BE2C (cell line): ENCODE measurements around the gene C15orf62.

Source experiments
- DNase-seq: peaks from one replicate; pipeline ENCODE4 v3.0.0-alpha.2; 2020
- H3K27me3 ChIP-seq: fragments of 250-450 bp; sonication (Bioruptor Pico); 2 replicates; pipeline ENCODE4 v1.5.1; 2020; ENCODE audit warnings: mild to moderate bottlenecking
- H3K36me3 ChIP-seq: fragments of 250-450 bp; sonication (Bioruptor Pico); 2 replicates; pipeline ENCODE4 v1.5.1; 2020; ENCODE audit warnings: mild to moderate bottlenecking
- H3K4me1 ChIP-seq: fragments of 250-450 bp; sonication (Bioruptor Pico); 2 replicates; pipeline ENCODE4 v1.5.1; 2020
- H3K4me3 ChIP-seq: 2 replicates; pipeline ENCODE4 v1.5.1; 2011; ENCODE audit warnings: low read depth, low read length
- H3K9me3 ChIP-seq: fragments of 250-450 bp; sonication (Bioruptor Pico); 2 replicates; pipeline ENCODE4 v1.5.1; 2020
- TF ChIP-seq, protein P1 (sequence below): IDR thresholded peaks from 2 replicates; pipeline ENCODE4 v1.5.1; 2012; ENCODE audit warnings: mild to moderate bottlenecking, low read depth, low read length

Gene C15orf62

DNA sequence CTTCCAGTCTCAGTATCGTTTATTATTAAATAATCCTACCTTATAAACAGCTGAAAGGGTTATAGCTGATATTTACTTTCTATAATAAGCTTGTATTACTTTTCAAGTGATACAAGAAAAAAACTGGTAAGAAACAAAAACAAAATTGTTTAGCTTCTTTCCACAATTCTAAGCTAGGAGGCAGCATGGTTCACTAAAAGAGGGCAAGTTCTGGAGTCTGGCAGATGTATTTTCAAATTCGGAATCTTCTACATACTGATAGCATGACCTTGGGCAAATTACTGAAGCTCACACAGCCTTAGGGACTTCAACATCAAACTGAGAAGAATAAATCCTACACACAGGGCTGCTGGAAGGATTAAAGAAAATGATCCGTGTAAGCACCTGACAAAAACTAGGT is 15.4 kb downstream of the C15orf62 start:
- Histone ChIP-seq H3K9me3 (no peaks in the 10 kb centered on the region), H3K4me1 (no peaks in the 10 kb centered on the region), H3K27me3 (no peaks in the 10 kb centered on the region), H3K36me3 (no peaks in the 10 kb centered on the region; the same call in 1 of the 2 replicates), H3K4me3 (no peak overlapping the region)
- DNase-seq: no peak
- TF ChIP-seq, protein P1, sequence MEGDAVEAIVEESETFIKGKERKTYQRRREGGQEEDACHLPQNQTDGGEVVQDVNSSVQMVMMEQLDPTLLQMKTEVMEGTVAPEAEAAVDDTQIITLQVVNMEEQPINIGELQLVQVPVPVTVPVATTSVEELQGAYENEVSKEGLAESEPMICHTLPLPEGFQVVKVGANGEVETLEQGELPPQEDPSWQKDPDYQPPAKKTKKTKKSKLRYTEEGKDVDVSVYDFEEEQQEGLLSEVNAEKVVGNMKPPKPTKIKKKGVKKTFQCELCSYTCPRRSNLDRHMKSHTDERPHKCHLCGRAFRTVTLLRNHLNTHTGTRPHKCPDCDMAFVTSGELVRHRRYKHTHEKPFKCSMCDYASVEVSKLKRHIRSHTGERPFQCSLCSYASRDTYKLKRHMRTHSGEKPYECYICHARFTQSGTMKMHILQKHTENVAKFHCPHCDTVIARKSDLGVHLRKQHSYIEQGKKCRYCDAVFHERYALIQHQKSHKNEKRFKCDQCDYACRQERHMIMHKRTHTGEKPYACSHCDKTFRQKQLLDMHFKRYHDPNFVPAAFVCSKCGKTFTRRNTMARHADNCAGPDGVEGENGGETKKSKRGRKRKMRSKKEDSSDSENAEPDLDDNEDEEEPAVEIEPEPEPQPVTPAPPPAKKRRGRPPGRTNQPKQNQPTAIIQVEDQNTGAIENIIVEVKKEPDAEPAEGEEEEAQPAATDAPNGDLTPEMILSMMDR: no peak

DNA sequence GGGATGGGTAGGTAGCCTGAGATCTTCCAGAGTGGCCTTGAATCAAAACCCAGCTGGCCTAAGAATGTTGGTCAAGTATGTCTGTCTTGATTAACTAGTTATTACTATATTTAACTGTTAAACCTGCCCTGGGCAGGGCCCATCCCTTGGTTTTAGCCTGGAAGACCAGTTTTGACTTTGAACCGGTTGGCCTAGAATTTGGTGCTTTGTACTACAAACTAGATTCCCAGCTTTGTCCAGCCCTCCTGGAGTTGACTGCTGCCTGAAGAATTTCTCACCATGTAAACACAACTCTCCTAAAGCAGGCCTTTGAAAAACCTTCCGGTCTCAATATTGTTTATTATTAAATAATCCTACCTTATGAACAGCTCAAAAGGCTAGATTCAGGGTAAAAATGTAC is 16.0 kb downstream of the C15orf62 start:
- no peaks in the 10 kb centered on the region for H3K27me3 ChIP-seq
- no peaks in the 10 kb centered on the region for H3K4me1 ChIP-seq
- TF ChIP-seq, protein P1: no peak
- no peaks in the 10 kb centered on the region for H3K9me3 ChIP-seq
- no peak for DNase-seq
- no peak overlapping the region for H3K4me3 ChIP-seq
- no peaks in the 10 kb centered on the region for H3K36me3 ChIP-seq

DNA sequence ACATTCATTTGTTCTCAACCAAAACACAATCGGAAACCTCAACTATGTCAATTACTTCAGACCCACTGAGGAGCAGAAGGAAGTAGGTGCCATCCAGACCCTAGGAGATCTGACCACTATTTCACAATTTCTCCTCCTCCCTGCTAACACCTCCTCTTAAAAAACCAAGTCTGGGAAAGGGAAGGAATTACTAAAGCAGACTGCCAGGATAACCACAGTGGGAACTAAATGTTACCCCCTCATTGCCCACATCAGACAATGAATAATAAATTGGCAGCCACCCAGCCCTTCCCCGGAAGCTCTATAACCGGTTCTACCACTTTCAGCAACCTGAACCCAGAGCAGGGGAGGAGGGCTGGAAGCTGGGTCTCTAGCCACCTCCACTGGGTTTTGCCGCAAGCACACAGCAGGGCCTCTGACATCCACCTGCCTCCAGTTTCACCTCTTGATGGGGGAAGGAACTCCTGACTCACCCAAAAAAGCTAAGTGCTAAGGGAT is 17.6 kb downstream of the C15orf62 start:
- TF ChIP-seq, protein P1: no peak
- Histone ChIP-seq H3K4me1 (no peaks in the 10 kb centered on the region), H3K27me3 (no peaks in the 10 kb centered on the region), H3K4me3 (no peak overlapping the region), H3K9me3 (no peaks in the 10 kb centered on the region), H3K36me3 (peaks cover 4% of the 10 kb centered on the region)
- no peak for DNase-seq

DNA sequence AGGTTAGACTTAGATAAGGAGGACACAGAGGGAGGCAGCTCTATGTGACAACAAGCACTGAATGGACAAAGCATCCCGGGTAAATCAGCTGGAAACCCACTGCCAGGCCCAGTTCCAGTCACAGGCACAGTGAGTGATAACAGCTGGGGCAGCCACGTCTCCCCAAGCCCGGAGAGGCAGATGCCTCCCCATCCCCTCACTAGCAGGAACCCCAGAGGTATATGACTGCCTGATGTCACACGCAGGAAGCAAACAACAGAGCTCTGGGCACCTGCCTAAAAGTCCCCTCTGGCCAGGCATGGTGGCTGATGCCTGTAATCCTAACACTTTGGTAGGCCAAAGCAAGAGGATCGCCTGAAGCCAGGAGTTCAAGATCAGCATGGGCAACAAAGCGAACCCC is 18.2 kb downstream of the C15orf62 start:
- no peak overlapping the region for H3K4me3 ChIP-seq
- no peak for DNase-seq
- no peaks in the 10 kb centered on the region for H3K27me3 ChIP-seq
- no peaks in the 10 kb centered on the region for H3K4me1 ChIP-seq
- peaks cover 7% of the 10 kb centered on the region for H3K36me3 ChIP-seq
- TF ChIP-seq, protein P1: no peak
- no peaks in the 10 kb centered on the region for H3K9me3 ChIP-seq

DNA sequence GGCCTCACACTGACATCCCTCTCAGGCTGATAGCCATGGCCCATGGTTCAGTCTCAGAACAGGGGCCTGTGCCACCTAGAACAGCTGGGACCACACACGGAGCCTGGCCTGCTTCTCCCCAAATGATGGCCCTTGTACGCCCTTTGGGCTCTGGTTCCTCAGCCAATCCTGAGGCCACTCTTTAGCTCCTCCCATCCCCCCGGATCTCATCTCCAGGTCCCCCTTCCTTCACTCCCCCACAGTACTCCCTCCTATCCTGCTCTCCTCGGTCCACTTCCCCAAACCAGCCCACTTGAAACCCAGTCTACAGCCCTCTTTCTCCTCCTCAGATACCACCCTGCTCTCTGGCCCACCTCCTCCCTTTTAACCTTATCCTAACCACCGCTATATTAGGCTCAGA is 19.3 kb downstream of the C15orf62 start:
- no peaks in the 10 kb centered on the region for H3K27me3 ChIP-seq
- no peak overlapping the region for H3K4me3 ChIP-seq
- H3K36me3 ChIP-seq: peaks cover 12% of the 10 kb centered on the region
- H3K4me1 ChIP-seq: no peaks in the 10 kb centered on the region
- TF ChIP-seq, protein P1: no peak
- no peak for DNase-seq
- no peaks in the 10 kb centered on the region for H3K9me3 ChIP-seq

DNA sequence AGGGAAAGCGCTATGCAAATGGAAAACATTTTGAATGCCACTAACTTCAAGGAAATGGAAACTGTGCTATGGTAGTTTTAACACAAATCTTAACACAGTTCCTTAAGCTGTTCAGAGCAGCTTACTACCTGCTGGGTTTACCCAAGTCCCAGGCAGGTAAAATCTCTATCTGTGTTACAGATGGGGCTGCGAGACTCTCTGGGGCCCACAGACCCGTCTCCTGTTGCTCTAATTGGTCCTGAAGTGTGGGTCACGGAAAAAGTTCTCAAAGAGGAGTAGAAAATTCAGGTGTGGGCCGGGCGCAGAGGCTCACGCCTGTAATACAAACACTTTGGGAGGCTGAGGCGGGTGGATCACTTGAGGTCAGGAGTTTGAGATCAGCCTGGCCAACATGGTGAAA is 20.2 kb downstream of the C15orf62 start:
- TF ChIP-seq, protein P1: no peak
- H3K4me1 ChIP-seq: no peaks in the 10 kb centered on the region
- H3K4me3 ChIP-seq: no peak overlapping the region
- peaks cover 12% of the 10 kb centered on the region for H3K36me3 ChIP-seq
- H3K9me3 ChIP-seq: no peaks in the 10 kb centered on the region
- DNase-seq: no peak
- H3K27me3 ChIP-seq: no peaks in the 10 kb centered on the region
